ENCODE data around the gene FOXN3. TPM values are rescaled to one million over a fixed set of nuclear protein-coding genes. Genes with fewer than 3 reads are reported as not detected.
"Not testable (repeated sequence)": the region's sequence is repeated elsewhere in the genome, so short reads cannot be mapped to it uniquely, and the experiment has no call there.

The FOXN3 gene
- total RNA-seq, 1 donor from 2014 or later: 134 TPM

DNA sequence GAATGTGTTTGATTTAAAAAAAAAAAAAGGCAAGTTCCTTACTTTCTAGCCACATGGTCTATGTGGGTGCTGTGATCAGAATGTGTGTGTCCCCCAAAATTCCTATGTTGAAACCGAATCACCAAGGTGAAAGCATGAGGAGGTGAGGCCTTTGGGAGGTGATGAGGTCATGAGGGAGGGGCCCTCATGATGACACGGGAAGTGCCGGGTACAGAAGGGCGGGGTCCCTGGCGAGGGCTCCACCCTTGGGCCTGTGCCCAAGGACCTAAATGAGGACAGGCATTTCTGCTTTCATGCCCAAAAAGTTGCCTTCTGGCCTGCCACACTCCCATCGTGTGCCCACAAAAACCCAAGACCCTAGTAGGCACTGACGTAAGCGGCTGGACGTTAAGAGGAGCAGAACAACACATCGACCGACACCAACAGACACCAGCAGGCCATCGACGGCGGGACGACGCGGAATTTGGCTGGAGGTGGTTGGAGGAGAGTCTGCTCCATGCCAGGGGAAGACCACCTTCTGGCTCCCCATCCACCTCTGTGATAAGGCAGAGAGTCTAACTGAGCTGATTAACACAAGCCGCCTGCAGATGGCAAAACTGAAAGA, 211.8 kb downstream of the FOXN3 start:
- DNase-seq: no peak
- intact Hi-C loops (cut with micrococcal nuclease): no loop called here
- no peak for ATAC-seq

- peak; percentile 31 for ATAC-seq
- no peak for DNase-seq
- intact Hi-C loops (cut with micrococcal nuclease): no loop called here
These were observed 214.4 kb downstream of the FOXN3 start for GRCh38 chr14:89202413-89203190.

GRCh38 chr14:89201645-89202044, 215.4 kb downstream of the FOXN3 start:
- ATAC-seq (no peak), DNase-seq (no peak)
- intact Hi-C loops (cut with micrococcal nuclease): no loop called here

DNA sequence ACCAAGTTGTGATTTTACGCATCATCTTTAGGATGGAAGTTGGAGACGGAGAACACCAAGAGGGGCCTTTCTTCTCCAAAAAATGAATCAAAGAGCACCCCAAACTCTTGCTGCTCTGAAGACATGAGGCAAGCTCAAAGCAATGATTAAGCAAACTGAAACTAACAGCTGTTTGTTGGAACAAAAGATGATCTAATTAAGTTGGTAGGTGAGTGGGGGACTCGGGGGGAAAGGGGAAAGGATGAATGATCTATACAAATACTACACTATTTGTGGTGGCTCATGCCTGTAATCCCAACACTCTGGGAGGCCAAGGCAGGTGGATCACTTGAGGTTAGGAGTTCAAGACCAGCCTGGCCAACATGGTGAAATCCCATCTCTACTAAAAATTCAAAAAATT, 217.7 kb downstream of the FOXN3 start:
- intact Hi-C loops (cut with micrococcal nuclease); ATAC-seq; DNase-seq: not testable (repeated sequence)

- intact Hi-C loops (cut with micrococcal nuclease): no loop called here
- ATAC-seq (peak; percentile 30), DNase-seq (no peak)
These were observed 218.3 kb downstream of the FOXN3 start for GRCh38 chr14:89198544-89199329.

GRCh38 chr14:89197623-89198022, 219.4 kb downstream of the FOXN3 start:
- no peak for DNase-seq
- intact Hi-C loops (cut with micrococcal nuclease): no loop called here
- no peak for ATAC-seq

GRCh38 chr14:89196545-89196944, 220.5 kb downstream of the FOXN3 start:
- ATAC-seq: no peak
- intact Hi-C loops (cut with micrococcal nuclease): no loop called here
- no peak for DNase-seq

- intact Hi-C loops (cut with micrococcal nuclease): no loop called here
- ATAC-seq: no peak
- no peak for DNase-seq
These were observed 222.7 kb downstream of the FOXN3 start for GRCh38 chr14:89194376-89194775.

GRCh38 chr14:89190765-89191513, 226.1 kb downstream of the FOXN3 start:
- DNase-seq: no peak
- ATAC-seq: no peak
- intact Hi-C loops (cut with micrococcal nuclease): no loop called here

DNA sequence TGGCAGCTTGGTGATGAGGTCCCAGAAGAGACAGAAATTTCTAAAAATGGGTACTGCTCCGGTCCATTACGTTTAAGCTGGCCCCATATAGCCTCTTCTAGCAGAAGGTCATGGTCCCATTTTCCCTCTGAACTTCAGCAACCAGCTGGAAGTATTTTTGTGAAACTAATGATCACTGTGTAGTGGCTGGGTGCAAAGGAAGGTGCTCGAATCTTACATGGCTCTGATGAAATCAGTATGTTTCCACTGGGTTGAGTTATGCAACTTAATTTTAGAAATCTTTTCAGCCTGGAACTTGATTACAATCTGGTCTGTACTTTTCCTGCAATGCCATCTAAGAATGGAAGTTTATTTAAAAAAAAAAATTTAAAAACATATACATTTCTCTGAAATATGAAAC, 228.5 kb downstream of the FOXN3 start:
- intact Hi-C loops (cut with micrococcal nuclease): loop anchor here (10.0 kb wide), 1 partner anchor 226 kb away; the partner anchor contains the start of gene FOXN3
- DNase-seq: no peak
- no peak for ATAC-seq

DNA sequence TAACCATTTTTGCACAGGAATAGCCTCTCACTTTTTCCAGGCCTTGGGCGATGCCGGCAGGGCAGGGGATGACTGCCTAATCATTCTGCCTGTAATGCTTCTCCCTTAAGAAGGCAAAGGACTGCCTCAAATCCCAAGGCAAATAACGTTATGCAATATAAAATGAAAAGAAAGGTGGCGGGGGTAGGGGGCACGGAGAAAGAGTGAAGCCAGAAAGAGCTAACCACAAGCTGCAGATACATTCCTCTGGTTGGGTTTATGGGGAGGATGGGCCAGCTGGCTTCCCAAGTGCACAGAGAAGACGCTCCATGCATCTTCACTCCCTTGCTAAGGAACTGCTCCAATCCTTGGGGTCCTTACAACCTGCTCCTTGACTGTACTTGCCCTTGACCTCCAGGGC, 229.5 kb downstream of the FOXN3 start:
- ATAC-seq (no peak), DNase-seq (no peak)
- intact Hi-C loops (cut with micrococcal nuclease): loop anchor here (10.0 kb wide), 1 partner anchor 227 kb away; the partner anchor contains the start of gene FOXN3

GRCh38 chr14:89186856-89187376, 230.1 kb downstream of the FOXN3 start:
- no peak for DNase-seq
- peak; percentile 87 for ATAC-seq
- intact Hi-C loops (cut with micrococcal nuclease): loop anchor here (10.0 kb wide), 1 partner anchor 228 kb away; the partner anchor contains the start of gene FOXN3

- intact Hi-C loops (cut with micrococcal nuclease): loop anchor here (10.0 kb wide), 1 partner anchor 229 kb away; the partner anchor contains the start of gene FOXN3
- ATAC-seq (peak; percentile 84), DNase-seq (no peak)
These were observed 230.8 kb downstream of the FOXN3 start for GRCh38 chr14:89185919-89186855.

- ATAC-seq (peak; percentile 54), DNase-seq (no peak)
- intact Hi-C loops (cut with micrococcal nuclease): loop anchor here (10.0 kb wide), 1 partner anchor 230 kb away; the partner anchor contains the start of gene FOXN3
These were observed 232.1 kb downstream of the FOXN3 start for GRCh38 chr14:89184952-89185351.

- no peak for ATAC-seq
- intact Hi-C loops (cut with micrococcal nuclease): loop anchor here (10.0 kb wide), 1 partner anchor 232 kb away; the partner anchor contains the start of gene FOXN3
- no peak for DNase-seq
These were observed 234.7 kb downstream of the FOXN3 start for GRCh38 chr14:89182326-89182725.

DNA sequence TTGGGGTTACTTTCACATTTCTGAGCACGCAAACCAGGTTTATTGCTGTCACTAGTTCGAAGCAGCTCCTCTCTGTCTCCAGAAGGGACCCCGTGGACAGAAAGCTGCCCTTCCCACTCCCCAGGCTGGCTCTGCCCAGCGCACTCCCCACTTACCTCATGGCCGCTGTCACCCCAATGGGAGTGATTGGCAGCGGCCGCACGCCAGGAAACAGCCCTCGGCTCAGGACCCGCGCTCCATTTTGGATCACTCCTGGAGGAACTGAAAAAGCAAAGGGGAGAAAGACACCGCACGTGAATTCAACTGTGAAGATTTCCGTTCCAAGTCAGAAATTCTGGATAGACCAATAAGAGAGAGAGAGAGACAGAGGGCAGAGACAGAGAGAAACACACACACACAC, 236.5 kb downstream of the FOXN3 start:
- ATAC-seq (no peak), DNase-seq (no peak)
- intact Hi-C loops (cut with micrococcal nuclease): loop anchor here (10.0 kb wide), 1 partner anchor 234 kb away; the partner anchor contains the start of gene FOXN3

DNA sequence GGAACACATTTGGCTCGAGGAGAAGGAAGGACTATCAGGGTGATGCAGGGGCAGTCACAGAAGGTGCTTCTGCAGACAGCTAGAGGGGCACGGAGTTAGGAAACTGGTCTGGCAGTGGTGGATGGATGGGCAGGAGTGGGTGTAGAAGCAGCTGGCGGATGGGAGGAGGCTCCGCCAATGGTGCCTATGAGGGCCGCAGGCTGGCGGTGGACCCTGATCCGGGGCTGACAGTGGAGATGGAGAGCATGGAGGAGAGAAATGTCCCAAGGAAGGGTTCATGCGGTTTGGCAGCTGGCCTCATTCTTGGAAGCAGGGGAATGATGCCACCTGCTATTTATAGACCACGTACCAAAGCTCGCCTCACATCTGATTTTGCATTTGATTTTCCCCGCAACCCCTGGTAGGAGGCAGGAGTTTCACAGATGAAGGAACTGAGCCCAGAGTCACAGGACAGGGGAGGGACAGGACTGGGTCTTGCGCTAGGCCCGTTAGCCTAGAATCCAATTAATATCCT, 237.1 kb downstream of the FOXN3 start:
- ATAC-seq (peak; percentile 19), DNase-seq (no peak)
- intact Hi-C loops (cut with micrococcal nuclease): loop anchor here (10.0 kb wide), 1 partner anchor 235 kb away; the partner anchor contains the start of gene FOXN3
